Fibroblast of villous mesenchyme (primary cell): ENCODE data around the gene DLGAP1. TPM values are rescaled to one million over a fixed set of nuclear protein-coding genes. Genes with fewer than 3 reads are reported as not detected.

Experiments
- DNase-seq: peaks from one replicate; pipeline ENCODE4 v3.0.0-alpha.2; 2010; ENCODE audit warnings: low read depth
- H3K4me3 ChIP-seq: 2 replicates; pipeline ENCODE4 v1.5.1; 2011; ENCODE audit warnings: low read depth, mild to moderate bottlenecking, low read length
- CTCF ChIP-seq: IDR thresholded peaks from 2 replicates; pipeline ENCODE4 v1.5.1; 2012; ENCODE audit warnings: low read depth, mild to moderate bottlenecking, low read length; ENCODE audit not compliant: insufficient read depth
- total RNA-seq: library from RNA; depleted of rRNA; stranded (reverse); fragments of >200 nt; gene quantifications from 2 replicates; pipeline ENCODE4 v1.2.3, GENCODE V29; 2012

The DLGAP1 gene
- total RNA-seq, 1 donor, result 0.86 TPM

- no peak overlapping the region for H3K4me3 ChIP-seq
- no peak for DNase-seq
- TF ChIP-seq CTCF, result no peak
Measured at GRCh38 chr18:3661989-3662388, 793.1 kb downstream of the DLGAP1 start.

GRCh38 chr18:3660739-3661515, 794.2 kb downstream of the DLGAP1 start:
- no peak overlapping the region for H3K4me3 ChIP-seq
- TF ChIP-seq CTCF, result no peak
- no peak for DNase-seq

GRCh38 chr18:3658529-3658928, 796.6 kb downstream of the DLGAP1 start:
- no peak for DNase-seq
- no peak for TF ChIP-seq CTCF
- no peak overlapping the region for H3K4me3 ChIP-seq

- no peak for TF ChIP-seq CTCF
- DNase-seq, result no peak
- H3K4me3 ChIP-seq, result no peak overlapping the region
Measured at GRCh38 chr18:3655254-3656050, 799.7 kb downstream of the DLGAP1 start.

GRCh38 chr18:3654442-3655253, 800.5 kb downstream of the DLGAP1 start:
- TF ChIP-seq CTCF, result no peak
- no peak for DNase-seq
- no peak overlapping the region for H3K4me3 ChIP-seq

- no peak for DNase-seq
- TF ChIP-seq CTCF, result no peak
- H3K4me3 ChIP-seq, result no peak overlapping the region
Measured at GRCh38 chr18:3653851-3654441, 801.2 kb downstream of the DLGAP1 start.
